Measurements from ENCODE around the gene CYP4F8. TPM values are rescaled to one million over a fixed set of nuclear protein-coding genes. Genes with fewer than 3 reads are reported as not detected.

The CYP4F8 gene
- total and polyA plus RNA-seq, 11 donors, result not detected

- Histone ChIP-seq H3K4me3 (no peak overlapping the region), H3K9me3 (peaks cover 0 to 3% (median 0%) of the 10 kb centered on the region in 12 donors), H3K27me3 (peaks cover 0 to 37% (median 2%) of the 10 kb centered on the region in 9 donors), H3K4me1 (no peaks in the 10 kb centered on the region), H3K36me3 (no peaks in the 10 kb centered on the region), H3K27ac (no peak overlapping the region)
- DNase-seq (no peak), ATAC-seq (no peak)
- TF ChIP-seq POLR2A (IDR thresholded peaks at IDR 0.05) (no peak), CTCF (IDR thresholded peaks at IDR 0.05) (no peak)
- intact Hi-C loops (cut with DNase I), result loop anchor here in 1 of 10 donors (10.0 kb wide), 1 partner anchor 419 kb away; no protein-coding TSS in a partner anchor
- WGBS, 4 donors, result 70 to 89% (median 82%) methylated on average over 4 of the region's 4 CpGs
Measured at GRCh38 chr19:15616183-15616582, 1.2 kb downstream of the CYP4F8 start.

- Histone ChIP-seq H3K27ac (no peak overlapping the region), H3K4me1 (no peaks in the 10 kb centered on the region), H3K27me3 (peaks cover 0 to 41% (median 2%) of the 10 kb centered on the region in 9 donors), H3K4me3 (no peak overlapping the region), H3K36me3 (no peaks in the 10 kb centered on the region), H3K9me3 (peaks cover 0 to 3% (median 0%) of the 10 kb centered on the region in 12 donors)
- ATAC-seq (no peak), DNase-seq (no peak)
- WGBS, 4 donors, result 40 to 62% (median 51%) methylated on average over 7 of the region's 7 CpGs
- intact Hi-C loops (cut with DNase I), result loop anchor here in 1 of 10 donors (10.0 kb wide), 1 partner anchor 418 kb away; no protein-coding TSS in a partner anchor
- TF ChIP-seq CTCF (IDR thresholded peaks at IDR 0.05), result no peak
- TF ChIP-seq POLR2A (IDR thresholded peaks at IDR 0.05), result no peak
Measured at GRCh38 chr19:15616627-15617270, 1.7 kb downstream of the CYP4F8 start.

- Histone ChIP-seq H3K27ac (no peak overlapping the region), H3K27me3 (peaks cover 0 to 46% (median 2%) of the 10 kb centered on the region in 9 donors), H3K36me3 (no peaks in the 10 kb centered on the region), H3K4me3 (no peak overlapping the region), H3K9me3 (peaks cover 0 to 3% (median 0%) of the 10 kb centered on the region in 12 donors), H3K4me1 (no peaks in the 10 kb centered on the region)
- WGBS, 4 donors, result 71 to 73% (median 72%) methylated on average over 5 of the region's 5 CpGs
- ATAC-seq (no peak), DNase-seq (no peak)
- TF ChIP-seq CTCF (IDR thresholded peaks at IDR 0.05) (no peak), POLR2A (IDR thresholded peaks at IDR 0.05) (no peak)
- intact Hi-C loops (cut with DNase I), result loop anchor here in 1 of 10 donors (10.0 kb wide), 1 partner anchor 416 kb away; no protein-coding TSS in a partner anchor
Measured at GRCh38 chr19:15618321-15618720, 3.3 kb downstream of the CYP4F8 start.

GRCh38 chr19:15621801-15622200 is 6.8 kb downstream of the CYP4F8 start:
- 40 to 78% (median 61%) methylated on average over 1 of the region's 1 CpG for WGBS, 4 donors
- H3K4me1 ChIP-seq, result no peaks in the 10 kb centered on the region
- intact Hi-C loops (cut with DNase I), result no loop called here
- no peak overlapping the region for H3K4me3 ChIP-seq
- H3K27me3 ChIP-seq, result peaks cover 0 to 49% (median 2%) of the 10 kb centered on the region in 9 donors
- DNase-seq, result no peak
- no peak overlapping the region for H3K27ac ChIP-seq
- no peak for ATAC-seq
- H3K36me3 ChIP-seq, result no peaks in the 10 kb centered on the region
- peaks cover 0 to 3% (median 0%) of the 10 kb centered on the region in 12 donors for H3K9me3 ChIP-seq
- no peak for TF ChIP-seq POLR2A (IDR thresholded peaks at IDR 0.05)
- TF ChIP-seq CTCF (IDR thresholded peaks at IDR 0.05), result no peak

All from heart left ventricle (tissue), 16 donors.